Loucy (cell line): ENCODE results near the gene COPS7A.

Experiments used
- CTCF ChIP-seq: fragments of 200-600 bp; sonication (generic); conservative IDR thresholded peaks from 2 replicates; pipeline ENCODE4 v1.5.1; 2014; ENCODE audit warnings: mild to moderate bottlenecking, antibody characterized with exemption, low read length
- EZH2phosphoT487 ChIP-seq: fragments of 200-600 bp; IDR thresholded peaks from 2 replicates; pipeline ENCODE4 v1.6.1; 2018; ENCODE audit warnings: antibody characterized with exemption, mild to moderate bottlenecking, moderate library complexity, borderline replicate concordance

DNA sequence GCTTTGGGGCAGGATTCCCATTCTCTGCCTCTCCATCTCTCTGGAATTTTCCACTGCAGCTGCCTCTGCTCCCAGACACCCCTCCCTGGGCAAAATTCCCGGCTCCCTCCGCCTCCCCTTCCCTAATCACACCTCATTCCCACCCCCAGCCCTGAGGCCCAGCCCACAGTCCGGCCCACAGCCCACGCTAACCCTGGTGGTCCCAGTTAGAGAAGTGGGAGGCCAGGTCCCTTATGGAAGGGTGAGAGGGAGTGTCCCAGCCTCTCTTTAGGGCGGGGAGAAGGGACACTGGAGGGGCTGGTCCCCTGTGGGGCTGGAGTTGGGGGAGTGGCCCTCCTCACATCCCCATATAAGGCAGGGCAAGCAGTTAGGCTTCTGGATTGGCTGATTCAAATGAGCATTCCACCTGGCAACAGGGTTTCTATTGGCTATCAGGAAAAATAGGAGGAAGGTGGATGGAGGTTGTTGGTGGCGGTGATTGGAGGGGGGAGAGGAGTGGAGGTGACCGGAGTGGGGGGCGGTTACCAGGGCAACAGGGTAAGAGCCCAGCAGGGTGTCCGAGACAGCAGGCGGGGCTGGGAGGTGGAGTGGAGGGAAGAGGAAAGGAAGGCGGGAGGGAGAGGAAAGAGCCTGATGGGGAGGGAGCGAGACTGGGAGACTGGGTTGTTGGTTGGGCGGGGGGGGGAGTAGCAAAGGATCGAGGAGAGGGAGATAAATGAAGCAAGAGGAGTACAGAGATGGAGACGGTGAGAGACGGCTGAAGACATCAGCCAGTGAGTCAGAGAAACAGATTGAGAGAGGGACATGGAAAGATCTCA is 40.4 kb downstream of the COPS7A start:
- TF ChIP-seq CTCF (no peak), EZH2phosphoT487 (no peak)
